Stimulated activated CD8-positive, alpha-beta memory T cell treated with anti-CD3 and anti-CD28 coated beads, Interleukin-15, amount 100 ng/mL, for 48 hours (primary cell): ENCODE data around the gene TIMP3.
"Not testable (repeated sequence)": the region's sequence is repeated elsewhere in the genome, so short reads cannot be mapped to it uniquely, and the experiment has no call there.

ENCODE experiments used
- DNase-seq, 2 donors: peaks; one replicate each; pipeline ENCODE4 v3.0.0-alpha.2; 2020; ENCODE audit warnings: low read depth in 2 of 2

The TIMP3 gene

GRCh38 chr22:32855045-32855756 lies 53.7 kb downstream of the TIMP3 start:
- DNase-seq: no peak

- no peak for DNase-seq
Measured at GRCh38 chr22:32858121-32858703, 56.7 kb downstream of the TIMP3 start.

GRCh38 chr22:32858957-32859356 lies 57.5 kb downstream of the TIMP3 start:
- no peak for DNase-seq

GRCh38 chr22:32859743-32860142 lies 58.2 kb downstream of the TIMP3 start:
- DNase-seq: no peak

GRCh38 chr22:32861330-32861729 lies 59.8 kb downstream of the TIMP3 start:
- no peak for DNase-seq

- no peak for DNase-seq
Measured at GRCh38 chr22:32862083-32862482, 60.6 kb downstream of the TIMP3 start.

- no peak for DNase-seq
Measured at GRCh38 chr22:32862936-32863661, 61.6 kb downstream of the TIMP3 start.

- no peak for DNase-seq
Measured at GRCh38 chr22:32864041-32864440, 62.5 kb downstream of the TIMP3 start.

- DNase-seq: no peak
Measured at GRCh38 chr22:32864596-32864995, 63.1 kb downstream of the TIMP3 start.

- DNase-seq: no peak
Measured at GRCh38 chr22:32866953-32867352, 65.4 kb downstream of the TIMP3 start.

GRCh38 chr22:32868946-32869345 lies 67.4 kb downstream of the TIMP3 start:
- no peak for DNase-seq

- no peak for DNase-seq
Measured at GRCh38 chr22:32870474-32870873, 69.0 kb downstream of the TIMP3 start.

GRCh38 chr22:32873604-32874003 lies 72.1 kb downstream of the TIMP3 start:
- not testable (repeated sequence) for DNase-seq

- no peak for DNase-seq
Measured at GRCh38 chr22:32874385-32874784, 72.9 kb downstream of the TIMP3 start.

- no peak for DNase-seq
Measured at GRCh38 chr22:32874976-32875375, 73.5 kb downstream of the TIMP3 start.

- DNase-seq: no peak
Measured at GRCh38 chr22:32876516-32876915, 75.0 kb downstream of the TIMP3 start.

GRCh38 chr22:32877196-32877595 lies 75.7 kb downstream of the TIMP3 start:
- no peak for DNase-seq

- DNase-seq: no peak
Measured at GRCh38 chr22:32879550-32879949, 78.0 kb downstream of the TIMP3 start.

GRCh38 chr22:32880061-32880460 lies 78.6 kb downstream of the TIMP3 start:
- no peak for DNase-seq

- DNase-seq: no peak
Measured at GRCh38 chr22:32880505-32880892, 79.0 kb downstream of the TIMP3 start.

GRCh38 chr22:32880893-32881596 lies 79.5 kb downstream of the TIMP3 start:
- DNase-seq: no peak

- DNase-seq: no peak
Measured at GRCh38 chr22:32882360-32882755, 80.9 kb downstream of the TIMP3 start.
